Transverse colon (tissue), 4 donors: ENCODE results near the gene TMTC2. TPM values are rescaled to one million over a fixed set of nuclear protein-coding genes. Genes with fewer than 3 reads are reported as not detected.

ENCODE experiments used
- DNase-seq: peaks from one replicate; pipeline ENCODE4 v3.0.0-alpha.2; 2019
- H3K27ac ChIP-seq, 4 donors: fragments of 200-600 bp; sonication (generic); 2 replicates each; pipeline ENCODE4 v1.5.1; 2016 to 2018; ENCODE audit warnings: inconsistent platforms in 4 of 4
- H3K27me3 ChIP-seq: fragments of 200-600 bp; sonication (generic); 2 replicates; pipeline ENCODE4 v1.5.1; 2017; ENCODE audit warnings: inconsistent platforms
- H3K36me3 ChIP-seq, 4 donors: fragments of 200-600 bp; sonication (generic); 2 replicates each; pipeline ENCODE4 v1.5.1; 2017 to 2019; ENCODE audit warnings: inconsistent platforms in 4 of 4
- H3K4me1 ChIP-seq, 4 donors: fragments of 200-600 bp; sonication (generic); 2 replicates each; pipeline ENCODE4 v1.5.1; 2017 to 2020; ENCODE audit warnings: inconsistent platforms in 4 of 4
- H3K4me3 ChIP-seq, 4 donors: fragments of 200-600 bp; sonication (generic); 1 replicate in 1 of 4; 2 replicates in 3 of 4; pipeline versions ENCODE4 v1.5.1 to v1.6.1; 2017 to 2019; ENCODE audit warnings: inconsistent platforms in 4 of 4
- H3K9me3 ChIP-seq, 2 donors: fragments of 200-600 bp; sonication (generic); 2 replicates each; pipeline ENCODE4 v1.5.1; 2017 to 2019; ENCODE audit warnings: inconsistent platforms in 2 of 2
- EP300 ChIP-seq: sonication (generic); formaldehyde crosslinking; IDR thresholded peaks from one replicate; pipeline ENCODE4 v1.6.1; 2017; ENCODE audit warnings: antibody characterized with exemption, low read depth
- POLR2A ChIP-seq: fragments of 450-650 bp; IDR thresholded peaks from one replicate; pipeline ENCODE4 v1.6.1; 2016; ENCODE audit warnings: antibody characterized with exemption, mild to moderate bottlenecking, moderate library complexity
- POLR2AphosphoS5 ChIP-seq, 3 donors: sonication (generic); formaldehyde crosslinking; IDR thresholded peaks; one replicate each; pipeline ENCODE4 v1.6.1; 2016; ENCODE audit warnings: antibody characterized with exemption in 3 of 3
- WGBS, 2 donors: methylation state at CpG; one replicate each; pipeline ENCODE4 v1.1.5; 2018; ENCODE audit warnings: low coverage in 1 of 2; 5-methylcytosine and 5-hydroxymethylcytosine counted together
- in situ Hi-C, 4 donors: fragments of 200-750 bp; cut with MboI; loops; one replicate each; pipeline versions ENCODE4 v1.15.0 to v1.15.1; 2017; ENCODE audit warnings: low sequenced_read_pairs in 3 of 4, low pct_ligation_motif_present in 1 of 4, low pct_unique_long_range_greater_than_20kb in 1 of 4
- intact Hi-C: fragments of 100-400 bp; cut with DNase I; formaldehyde crosslinking; loops from one replicate; pipeline ENCODE4 v1.15.1; 2023; ENCODE audit warnings: low total_unique reads
- total RNA-seq, 4 donors: library from RNA; depleted of rRNA; stranded (reverse); fragments of >200 nt; gene quantifications; one replicate each; pipeline ENCODE4 v1.1.0, GENCODE V29; 2016
- TF ChIP-seq, protein P1 (sequence below), 5 experiments: fragments of 200-600 bp in 3 of 5; fragments of 450-650 bp in 2 of 5; sonication (generic) in 3 of 5; IDR thresholded peaks; 1 replicate in 2 of 5; 2 replicates in 3 of 5; pipeline ENCODE4 v1.5.1; 2016 to 2017; ENCODE audit warnings: antibody characterized with exemption in 5 of 5, inconsistent platforms in 3 of 5, mild to moderate bottlenecking in 2 of 5, moderate library complexity in 1 of 5

The TMTC2 gene
- total RNA-seq, 4 donors from 2014 or later: 11.3 to 19.8 (median 17.1) TPM

DNA sequence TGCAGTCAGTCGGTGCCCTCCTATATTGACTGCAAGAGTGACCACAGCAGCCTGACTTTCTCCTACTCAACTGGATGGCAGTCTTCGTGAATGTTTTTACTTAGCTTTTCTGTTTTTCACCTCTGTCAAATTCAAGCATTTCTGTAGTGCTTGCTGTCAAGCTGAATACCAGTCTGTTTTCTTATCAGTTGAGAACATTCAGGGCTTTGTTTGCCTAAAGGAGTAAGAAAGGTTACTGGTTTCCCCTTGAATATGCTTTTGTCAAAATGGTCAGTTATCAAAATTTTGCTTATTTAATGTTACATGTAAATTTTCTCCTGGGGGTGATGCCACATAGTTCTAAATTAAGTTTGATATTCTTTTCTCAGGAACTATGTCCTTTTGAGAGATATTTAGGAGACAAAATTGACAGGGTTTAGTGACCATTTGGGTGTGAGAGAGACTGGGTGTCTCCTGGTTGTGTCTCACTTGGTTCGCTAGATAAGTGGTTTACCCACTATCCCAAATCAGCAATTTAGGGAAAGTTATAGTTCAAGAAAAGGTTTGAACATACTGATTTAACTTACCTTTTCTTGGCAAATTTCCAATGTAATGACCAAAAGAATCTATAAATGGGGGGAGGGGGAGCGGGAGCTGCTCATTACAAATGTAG, 366.3 kb downstream of the TMTC2 start:
- Histone ChIP-seq H3K4me3 (no peak overlapping the region), H3K27ac (no peak overlapping the region), H3K4me1 (no peaks in the 10 kb centered on the region), H3K36me3 (no peaks in the 10 kb centered on the region), H3K9me3 (no peaks in the 10 kb centered on the region), H3K27me3 (no peaks in the 10 kb centered on the region)
- 83% methylated on average over 4 of the region's 4 CpGs for WGBS, 2 donors
- no peak for DNase-seq
- intact Hi-C loops (no loop called here), in situ Hi-C loops (no loop called here)
- TF ChIP-seq, protein P1, sequence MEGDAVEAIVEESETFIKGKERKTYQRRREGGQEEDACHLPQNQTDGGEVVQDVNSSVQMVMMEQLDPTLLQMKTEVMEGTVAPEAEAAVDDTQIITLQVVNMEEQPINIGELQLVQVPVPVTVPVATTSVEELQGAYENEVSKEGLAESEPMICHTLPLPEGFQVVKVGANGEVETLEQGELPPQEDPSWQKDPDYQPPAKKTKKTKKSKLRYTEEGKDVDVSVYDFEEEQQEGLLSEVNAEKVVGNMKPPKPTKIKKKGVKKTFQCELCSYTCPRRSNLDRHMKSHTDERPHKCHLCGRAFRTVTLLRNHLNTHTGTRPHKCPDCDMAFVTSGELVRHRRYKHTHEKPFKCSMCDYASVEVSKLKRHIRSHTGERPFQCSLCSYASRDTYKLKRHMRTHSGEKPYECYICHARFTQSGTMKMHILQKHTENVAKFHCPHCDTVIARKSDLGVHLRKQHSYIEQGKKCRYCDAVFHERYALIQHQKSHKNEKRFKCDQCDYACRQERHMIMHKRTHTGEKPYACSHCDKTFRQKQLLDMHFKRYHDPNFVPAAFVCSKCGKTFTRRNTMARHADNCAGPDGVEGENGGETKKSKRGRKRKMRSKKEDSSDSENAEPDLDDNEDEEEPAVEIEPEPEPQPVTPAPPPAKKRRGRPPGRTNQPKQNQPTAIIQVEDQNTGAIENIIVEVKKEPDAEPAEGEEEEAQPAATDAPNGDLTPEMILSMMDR (IDR thresholded peaks at IDR 0.05): no peak
- TF ChIP-seq EP300: no peak
- no peak for TF ChIP-seq POLR2AphosphoS5 (IDR thresholded peaks at IDR 0.05)
- TF ChIP-seq POLR2A: no peak

DNA sequence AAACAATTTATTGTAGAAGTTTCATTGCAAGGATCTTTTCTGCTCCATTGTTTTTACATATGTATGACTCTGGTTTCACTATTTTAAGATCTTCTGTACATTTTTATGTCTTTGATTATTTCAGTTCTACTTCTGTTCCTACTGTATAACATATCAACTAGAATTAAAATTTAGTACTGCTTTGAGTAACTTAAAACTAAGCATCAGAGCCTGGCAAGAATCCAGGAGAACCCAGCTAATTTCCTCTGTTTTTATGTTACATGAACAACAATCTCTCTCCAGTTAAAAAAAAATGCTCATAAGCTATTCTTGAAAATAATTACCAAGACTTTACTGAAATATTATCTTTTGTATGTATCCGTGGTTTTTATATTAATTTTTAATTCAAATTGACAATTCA, 370.7 kb downstream of the TMTC2 start:
- in situ Hi-C loops: no loop called here
- intact Hi-C loops: no loop called here
- no peak overlapping the region for H3K27ac ChIP-seq
- no peaks in the 10 kb centered on the region for H3K27me3 ChIP-seq
- H3K4me3 ChIP-seq: no peak overlapping the region
- TF ChIP-seq EP300 (no peak), POLR2A (no peak), POLR2AphosphoS5 (IDR thresholded peaks at IDR 0.05) (no peak)
- TF ChIP-seq, protein P1 (IDR thresholded peaks at IDR 0.05): no peak
- no peaks in the 10 kb centered on the region for H3K36me3 ChIP-seq
- WGBS, 2 donors: 83 to 85% methylated on average over 1 of the region's 1 CpG
- DNase-seq: no peak
- H3K4me1 ChIP-seq: peaks cover 0 to 3% (median 0%) of the 10 kb centered on the region in 4 donors
- no peaks in the 10 kb centered on the region for H3K9me3 ChIP-seq

DNA sequence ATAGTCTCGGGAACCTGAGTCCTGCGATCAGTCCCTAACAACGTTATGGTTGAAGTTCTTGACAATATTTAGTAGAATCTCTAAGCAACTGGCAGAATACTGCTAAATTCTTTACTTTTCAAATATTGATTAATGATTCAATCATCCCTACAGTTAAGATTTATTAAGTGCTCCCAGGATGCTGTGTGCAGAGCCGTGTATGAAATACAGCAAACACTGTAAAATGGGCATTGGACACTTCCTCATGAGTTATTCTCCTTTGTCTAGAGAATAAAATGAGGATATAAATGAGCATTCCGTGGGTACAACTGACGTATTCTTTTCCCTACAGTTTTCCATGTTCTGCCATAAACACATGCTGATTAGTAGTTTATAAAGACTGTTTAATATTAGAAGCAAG, 372.4 kb downstream of the TMTC2 start:
- intact Hi-C loops: no loop called here
- DNase-seq: no peak
- Histone ChIP-seq H3K4me1 (peaks cover 0 to 3% (median 0%) of the 10 kb centered on the region in 4 donors), H3K36me3 (no peaks in the 10 kb centered on the region), H3K27ac (no peak overlapping the region), H3K9me3 (no peaks in the 10 kb centered on the region), H3K27me3 (no peaks in the 10 kb centered on the region), H3K4me3 (no peak overlapping the region)
- 66 to 73% methylated on average over 6 of the region's 6 CpGs for WGBS, 2 donors
- TF ChIP-seq POLR2A: no peak
- TF ChIP-seq, protein P1 (IDR thresholded peaks at IDR 0.05): no peak
- TF ChIP-seq EP300: no peak
- no peak for TF ChIP-seq POLR2AphosphoS5 (IDR thresholded peaks at IDR 0.05)
- in situ Hi-C loops: no loop called here

DNA sequence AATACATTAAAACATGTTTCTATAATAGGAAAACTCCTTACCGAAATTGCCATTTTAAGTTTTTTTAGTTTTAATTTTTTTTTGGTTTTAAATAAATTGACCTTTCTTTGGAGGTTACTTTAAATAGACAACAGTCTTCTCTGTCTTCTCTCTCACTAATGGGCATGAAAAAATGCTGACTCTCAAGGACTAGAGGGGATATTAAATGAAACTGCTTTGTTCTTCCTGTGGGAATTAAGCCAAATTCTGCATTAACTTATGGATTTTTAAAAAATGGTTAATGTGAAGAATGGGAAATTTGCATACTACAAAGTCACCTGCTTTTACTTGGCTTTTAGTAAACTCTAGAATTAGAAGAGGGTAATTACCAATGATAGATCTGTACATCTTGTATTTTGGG, 378.9 kb downstream of the TMTC2 start:
- no peak overlapping the region for H3K4me3 ChIP-seq
- H3K36me3 ChIP-seq: no peaks in the 10 kb centered on the region
- peaks cover 0 to 3% (median 0%) of the 10 kb centered on the region in 4 donors for H3K4me1 ChIP-seq
- WGBS, 2 donors: 88 to 93% methylated on average over 1 of the region's 1 CpG
- no peak overlapping the region for H3K27ac ChIP-seq
- DNase-seq: no peak
- H3K27me3 ChIP-seq: no peaks in the 10 kb centered on the region
- in situ Hi-C loops (no loop called here), intact Hi-C loops (no loop called here)
- TF ChIP-seq EP300 (no peak), POLR2AphosphoS5 (IDR thresholded peaks at IDR 0.05) (no peak), POLR2A (no peak)
- TF ChIP-seq, protein P1 (IDR thresholded peaks at IDR 0.05): no peak
- no peaks in the 10 kb centered on the region for H3K9me3 ChIP-seq
